ENCODE measurements around the gene PDGFA.

DNA sequence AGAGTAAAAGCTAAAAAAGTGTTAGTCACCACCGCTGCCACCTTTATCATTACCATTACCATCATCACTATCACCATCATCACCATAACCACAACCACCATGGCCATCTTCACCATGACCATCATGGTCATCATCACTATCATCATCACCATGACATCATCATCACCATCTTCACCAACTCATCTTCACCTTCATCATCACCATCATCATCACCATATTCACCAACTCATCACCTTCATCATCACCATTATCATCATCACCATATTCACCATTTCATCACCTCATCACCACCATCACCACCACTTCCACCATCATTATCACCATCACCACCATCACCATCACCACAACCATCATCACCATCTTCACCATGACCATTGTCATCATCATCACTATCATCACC is 46.5 kb upstream of the PDGFA start:
- TF ChIP-seq, protein P1, sequence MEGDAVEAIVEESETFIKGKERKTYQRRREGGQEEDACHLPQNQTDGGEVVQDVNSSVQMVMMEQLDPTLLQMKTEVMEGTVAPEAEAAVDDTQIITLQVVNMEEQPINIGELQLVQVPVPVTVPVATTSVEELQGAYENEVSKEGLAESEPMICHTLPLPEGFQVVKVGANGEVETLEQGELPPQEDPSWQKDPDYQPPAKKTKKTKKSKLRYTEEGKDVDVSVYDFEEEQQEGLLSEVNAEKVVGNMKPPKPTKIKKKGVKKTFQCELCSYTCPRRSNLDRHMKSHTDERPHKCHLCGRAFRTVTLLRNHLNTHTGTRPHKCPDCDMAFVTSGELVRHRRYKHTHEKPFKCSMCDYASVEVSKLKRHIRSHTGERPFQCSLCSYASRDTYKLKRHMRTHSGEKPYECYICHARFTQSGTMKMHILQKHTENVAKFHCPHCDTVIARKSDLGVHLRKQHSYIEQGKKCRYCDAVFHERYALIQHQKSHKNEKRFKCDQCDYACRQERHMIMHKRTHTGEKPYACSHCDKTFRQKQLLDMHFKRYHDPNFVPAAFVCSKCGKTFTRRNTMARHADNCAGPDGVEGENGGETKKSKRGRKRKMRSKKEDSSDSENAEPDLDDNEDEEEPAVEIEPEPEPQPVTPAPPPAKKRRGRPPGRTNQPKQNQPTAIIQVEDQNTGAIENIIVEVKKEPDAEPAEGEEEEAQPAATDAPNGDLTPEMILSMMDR (conservative IDR thresholded peaks at IDR 0.05; ENCODE audit: low read length): no peak
- TF ChIP-seq EZH2phosphoT487 (IDR thresholded peaks at IDR 0.05; ENCODE audit: borderline replicate concordance, low read depth, low read length): no peak
